Kidney (tissue), 14 donors: ENCODE results near the gene MTF1. TPM values are rescaled to one million over a fixed set of nuclear protein-coding genes. Genes with fewer than 3 reads are reported as not detected.

Experiments used
- DNase-seq, 5 donors: peaks; one replicate each; pipeline ENCODE4 v3.0.0-alpha.2; 2013 to 2020
- FAIRE-seq: peaks from 2 replicates; lab custom pipeline; 2012; peaks lifted over from hg19 to GRCh38; lab: Jason Lieb, UNC
- H3K27ac ChIP-seq, 2 donors: one replicate each; pipeline ENCODE4 v1.7.0; 2013; ENCODE audit warnings: low read depth in 2 of 2, low read length in 2 of 2, inconsistent platforms in 1 of 2
- H3K27me3 ChIP-seq: one replicate; pipeline ENCODE4 v1.7.1; 2013; ENCODE audit warnings: low read length, inconsistent platforms; ENCODE audit not compliant: control insufficient read depth, insufficient read depth
- H3K36me3 ChIP-seq, 3 donors: one replicate each; pipeline versions ENCODE4 v1.7.0 to v1.7.1; 2013; ENCODE audit warnings: low read length in 3 of 3, control low read depth in 1 of 3, inconsistent platforms in 1 of 3; ENCODE audit not compliant: insufficient read depth in 3 of 3, control insufficient read depth in 2 of 3
- H3K4me1 ChIP-seq, 3 donors: one replicate each; pipeline versions ENCODE4 v1.7.0 to v1.7.1; 2013; ENCODE audit warnings: low read length in 3 of 3, inconsistent platforms in 1 of 3, low read depth in 1 of 3; ENCODE audit not compliant: control insufficient read depth in 2 of 3, insufficient read depth in 2 of 3
- H3K4me3 ChIP-seq, 3 donors: one replicate each; pipeline versions ENCODE4 v1.7.0 to v1.8.1; 2013; ENCODE audit warnings: low read length in 3 of 3, control low read depth in 1 of 3, inconsistent platforms in 1 of 3
- H3K9ac ChIP-seq, 3 donors: one replicate each; pipeline versions ENCODE4 v1.7.0 to v1.7.1; 2013; ENCODE audit warnings: low read length in 3 of 3, control low read depth in 1 of 3, inconsistent platforms in 1 of 3
- H3K9me3 ChIP-seq, 3 donors: one replicate each; pipeline versions ENCODE4 v1.7.0 to v1.7.1; 2013; ENCODE audit warnings: low read length in 3 of 3, control low read depth in 1 of 3, inconsistent platforms in 1 of 3; ENCODE audit not compliant: control insufficient read depth in 2 of 3, insufficient read depth in 1 of 3
- CTCF ChIP-seq: IDR thresholded peaks from 3 replicates; pipeline ENCODE4 v1.5.1; 2012; ENCODE audit warnings: mild to moderate bottlenecking, moderate library complexity, borderline replicate concordance; ENCODE audit not compliant: insufficient read depth; ENCODE audit errors: extremely low read depth
- intact Hi-C: fragments of 100-400 bp; cut with DNase I; formaldehyde crosslinking; loops from one replicate; pipeline ENCODE4 v1.11.1; 2022
- polyA plus RNA-seq: library from polyadenylated mRNA; stranded (reverse); fragments of 350-450 nt; fragmentation: Illumina TruSeq; extraction: RNeasy Lipid Tissue Mini Kit (QIAGEN cat#74804); gene quantifications from one replicate; pipeline ENCODE4 v1.2.3, GENCODE V29; 2014; ENCODE audit warnings: low read depth, low replicate concordance; ENCODE audit not compliant: insufficient read depth
- total RNA-seq: library from RNA; stranded (reverse); fragmentation: NEBNext Ultra II Directional; extraction: Animal tissue kit (Norgen Biotek cat#: 25700); gene quantifications from one replicate; pipeline ENCODE4 v1.2.1, GENCODE V29; 2021
- donor health status: control.
- donor health status: control.
- donor health status: control.
- donor health status: control.
- donor health status: control.
- donor health status: DM: yes; HTN: yes; CAD: no.
- donor health status: Normal renal cell carcinoma (clear cell type).

MTF1 gene
- total and polyA plus RNA-seq, 2 donors from 2014 or later, result 2.2 to 26.7 TPM

- no peak overlapping the region for H3K27ac ChIP-seq
- DNase-seq (no peak), FAIRE-seq (no peak)
- no peaks in the 10 kb centered on the region for H3K27me3 ChIP-seq
- H3K36me3 ChIP-seq, result peaks cover 13 to 32% (median 24%) of the 10 kb centered on the region in 3 donors
- no peaks in the 10 kb centered on the region for H3K4me1 ChIP-seq
- intact Hi-C loops, result no loop called here
- TF ChIP-seq CTCF, result no peak
- H3K9me3 ChIP-seq, result no peaks in the 10 kb centered on the region
- no peak overlapping the region for H3K9ac ChIP-seq
- no peak overlapping the region for H3K4me3 ChIP-seq
Measured at GRCh38 chr1:37831809-37832208, 27.6 kb downstream of the MTF1 start.

- H3K27ac ChIP-seq, result no peak overlapping the region
- FAIRE-seq (no peak), DNase-seq (no peak)
- peaks cover 13 to 32% (median 23%) of the 10 kb centered on the region in 3 donors for H3K36me3 ChIP-seq
- no peaks in the 10 kb centered on the region for H3K4me1 ChIP-seq
- H3K9ac ChIP-seq, result no peak overlapping the region
- no peak overlapping the region for H3K4me3 ChIP-seq
- no peaks in the 10 kb centered on the region for H3K27me3 ChIP-seq
- intact Hi-C loops, result no loop called here
- TF ChIP-seq CTCF, result no peak
- no peaks in the 10 kb centered on the region for H3K9me3 ChIP-seq
Measured at GRCh38 chr1:37831109-37831508, 28.3 kb downstream of the MTF1 start.

- Histone ChIP-seq H3K27me3 (no peaks in the 10 kb centered on the region), H3K27ac (no peak overlapping the region), H3K9me3 (no peaks in the 10 kb centered on the region), H3K4me1 (no peaks in the 10 kb centered on the region), H3K9ac (no peak overlapping the region), H3K4me3 (no peak overlapping the region), H3K36me3 (peaks cover 4 to 18% (median 9%) of the 10 kb centered on the region in 3 donors)
- no peak for DNase-seq
- FAIRE-seq, result no peak
- intact Hi-C loops, result no loop called here
- TF ChIP-seq CTCF, result no peak
Measured at GRCh38 chr1:37828410-37829074, 30.9 kb downstream of the MTF1 start.
